GM18907 (cell line): ENCODE results near the gene SLF2.
A peak's percentile ranks its signal among the peaks of the same experiment; 100 is the strongest.

Experiments used
- ATAC-seq: cut with Tn5 transposase; IDR thresholded peaks from one replicate; pipeline ENCODE4 v1.9.1; 2021; ENCODE audit warnings: mild to moderate bottlenecking, moderate library complexity; ENCODE audit not compliant: unreplicated experiment

SLF2 gene

GRCh38 chr10:101012525-101013364, 100.0 kb downstream of the SLF2 start:
- peak; percentile 86 for ATAC-seq

GRCh38 chr10:101013365-101013825, 100.6 kb downstream of the SLF2 start:
- no peak for ATAC-seq

GRCh38 chr10:101014230-101014884, 101.6 kb downstream of the SLF2 start:
- ATAC-seq: no peak
